Endothelial cell of umbilical vein (primary cell): ENCODE measurements around the gene FLT4. TPM values are rescaled to one million over a fixed set of nuclear protein-coding genes. Genes with fewer than 3 reads are reported as not detected.

Experiments used
- BruUV-seq: library from RNA; stranded (reverse); fragments of 400-500 nt; replicated peaks from 2 replicates; lab custom pipeline; 2021; lab: Mats Ljungman, UMichigan
- CTCF ChIA-PET: fragments of 300-600, 350-600 bp; sonication (Branson Sonifier 250); formaldehyde crosslinking; loops from one replicate; lab custom pipeline; 2021; ENCODE audit warnings: antibody characterized with exemption, inconsistent platforms; lab: Charles Lee
- POLR2A ChIA-PET: fragments of 300-600, 350-600 bp; sonication (Branson Sonifier 250); formaldehyde crosslinking; loops from one replicate; lab custom pipeline; 2021; ENCODE audit warnings: antibody characterized with exemption, inconsistent platforms; lab: Charles Lee
- DNase-seq: peaks from one replicate; pipeline ENCODE4 v3.0.0-alpha.2; 2011; ENCODE audit warnings: low read depth, low spot score
- FAIRE-seq: peaks from 2 replicates; lab custom pipeline; 2011; peaks lifted over from hg19 to GRCh38; lab: Jason Lieb, UNC
- H2AFZ ChIP-seq: 2 replicates; pipeline ENCODE4 v1.6.0; 2012; ENCODE audit warnings: low read depth, low read length, control low read depth, inconsistent platforms
- H3K27ac ChIP-seq: 2 replicates; pipeline ENCODE4 v1.5.1; 2011; ENCODE audit warnings: low read depth, mild to moderate bottlenecking, control low read depth, low read length, moderate library complexity; ENCODE audit not compliant: insufficient read depth
- H3K27me3 ChIP-seq, 2 experiments: 2 replicates each; pipeline versions ENCODE4 v1.6.0 to v1.6.1; 2011; ENCODE audit warnings: low read length in 2 of 2, mixed read lengths in 1 of 2; ENCODE audit not compliant: control insufficient read depth in 2 of 2, insufficient read depth in 2 of 2
- H3K36me3 ChIP-seq, 2 experiments: 2 replicates in 1 of 2; 3 replicates in 1 of 2; pipeline ENCODE4 v1.5.1; 2011; ENCODE audit warnings: low read length in 2 of 2, mild to moderate bottlenecking in 1 of 2, moderate library complexity in 1 of 2; ENCODE audit not compliant: control insufficient read depth in 2 of 2, insufficient read depth in 2 of 2; ENCODE audit errors: extremely low read depth in 1 of 2
- H3K4me1 ChIP-seq: 3 replicates; pipeline ENCODE4 v1.5.1; 2011; ENCODE audit warnings: mild to moderate bottlenecking, low read length; ENCODE audit not compliant: control insufficient read depth, insufficient read depth; ENCODE audit errors: extremely low read depth
- H3K4me2 ChIP-seq: 2 replicates; pipeline ENCODE4 v1.6.1; 2011; ENCODE audit warnings: low read length, control low read depth, mixed read lengths; ENCODE audit not compliant: insufficient read depth
- H3K4me3 ChIP-seq, 3 experiments: fragments of 200-600 bp in 1 of 3; sonication (generic), shearing (Covaris generic) in 1 of 3; replicated peaks in 1 of 3; 2 replicates each; pipeline ENCODE4 v1.5.1; 2011 to 2016; ENCODE audit warnings: control low read depth in 3 of 3, low read length in 3 of 3, mild to moderate bottlenecking in 2 of 3, inconsistent platforms in 1 of 3, low read depth in 1 of 3, moderate library complexity in 1 of 3; ENCODE audit not compliant: insufficient read depth in 1 of 3
- H3K79me2 ChIP-seq: 2 replicates; pipeline ENCODE4 v1.6.0; 2012; ENCODE audit warnings: low read length, inconsistent platforms; ENCODE audit not compliant: control insufficient read depth, insufficient read depth
- H3K9ac ChIP-seq: replicated peaks from 2 replicates; pipeline ENCODE3; 2011; ENCODE audit warnings: low read length, control low read depth; ENCODE audit not compliant: insufficient read depth; ENCODE audit errors: extremely low read depth
- H3K9me1 ChIP-seq: replicated peaks from 3 replicates; pipeline ENCODE4 v1.6.0; 2011; ENCODE audit warnings: mild to moderate bottlenecking, low read length; ENCODE audit not compliant: control insufficient read depth, insufficient read depth; ENCODE audit errors: extremely low read depth
- H3K9me3 ChIP-seq: replicated peaks from 2 replicates; pipeline ENCODE4 v1.5.1; 2012; ENCODE audit warnings: low read length, inconsistent platforms; ENCODE audit not compliant: control insufficient read depth, insufficient read depth
- H4K20me1 ChIP-seq: replicated peaks from 2 replicates; pipeline ENCODE3; 2011; ENCODE audit warnings: mild to moderate bottlenecking, low read length; ENCODE audit not compliant: control insufficient read depth, insufficient read depth; ENCODE audit errors: extremely low read depth
- CTCF ChIP-seq, 2 donors: IDR thresholded peaks; 1 replicate in 1 of 2; 2 replicates in 1 of 2; pipeline ENCODE4 v1.5.1; 2011; ENCODE audit warnings: low read length in 2 of 2, mild to moderate bottlenecking in 2 of 2, moderate library complexity in 2 of 2, control low read depth in 1 of 2, inconsistent platforms in 1 of 2, low read depth in 1 of 2; ENCODE audit not compliant: insufficient read depth in 1 of 2; ENCODE audit errors: extremely low read depth in 1 of 2
- EZH2 ChIP-seq: IDR thresholded peaks from 2 replicates; pipeline ENCODE4 v1.6.1; 2012; ENCODE audit warnings: borderline replicate concordance, low read depth, mild to moderate bottlenecking, moderate library complexity, low read length, inconsistent platforms; ENCODE audit not compliant: severe bottlenecking
- FOS ChIP-seq: IDR thresholded peaks from 2 replicates; pipeline ENCODE4 v1.6.1; 2011; ENCODE audit warnings: mild to moderate bottlenecking, low read length, moderate library complexity, borderline replicate concordance; ENCODE audit not compliant: insufficient read depth
- JUN ChIP-seq: IDR thresholded peaks from 2 replicates; pipeline ENCODE4 v1.6.1; 2011; ENCODE audit warnings: borderline replicate concordance, low read depth; ENCODE audit not compliant: insufficient read length, insufficient read depth
- MYC ChIP-seq: IDR thresholded peaks from one replicate; pipeline ENCODE4 v1.6.1; 2011; ENCODE audit warnings: mild to moderate bottlenecking, low read depth, low read length
- POLR2A ChIP-seq: IDR thresholded peaks from 2 replicates; pipeline ENCODE4 v1.6.1; 2012; ENCODE audit warnings: low read depth, mild to moderate bottlenecking, control low read depth, low read length
- POLR2AphosphoS5 ChIP-seq: IDR thresholded peaks from 2 replicates; pipeline ENCODE4 v1.6.1; 2012; ENCODE audit warnings: low read depth, mild to moderate bottlenecking, control low read depth, low read length, moderate library complexity; ENCODE audit not compliant: insufficient read depth
- dilution Hi-C: fragments of 300-500 bp; cut with MboI; formaldehyde crosslinking; loops from one replicate; pipeline ENCODE4 v1.15.0; 2019; ENCODE audit warnings: low sequenced_read_pairs; ENCODE audit not compliant: extremely low pct_ligation_motif_present
- intact Hi-C: fragments of 100-400 bp; cut with micrococcal nuclease; formaldehyde crosslinking; loops from one replicate; pipeline ENCODE4 v1.10.0; 2022
- polyA plus RNA-seq, 4 experiments: library from polyadenylated mRNA; depleted of rRNA in 3 of 4; stranded (reverse) in 3 of 4; unstranded in 1 of 4; fragments of >200 nt; gene quantifications; 2 replicates each; pipeline versions ENCODE4 v1.2.1 to v1.2.3, GENCODE V29; 2011 to 2012; ENCODE audit warnings: missing spikeins in 1 of 4
- total RNA-seq: library from RNA; stranded (reverse); gene quantifications from 2 replicates; pipeline ENCODE4 v1.2.3, GENCODE V29; 2021

The FLT4 gene
- total and polyA plus RNA-seq, 2 donors (not counting 3 experiments of a cell fraction or from before 2014, with no cell fraction given): 44.4 to 71.5 TPM

GRCh38 chr5:180647465-180647864, 1.9 kb downstream of the FLT4 start:
- no peak overlapping the region for H3K4me2 ChIP-seq
- ChIA-PET CTCF (interaction anchor here (0.6 to 1.2 kb wide), 4 partner anchors 9 to 319 kb away, joined by 3 to 5 read pairs (median 4); no protein-coding TSS in a partner anchor), POLR2A (no interaction called here)
- no peaks in the 10 kb centered on the region for H3K9me3 ChIP-seq
- peaks cover 3 to 13% of the 10 kb centered on the region in 2 experiments for H3K27me3 ChIP-seq
- no peak overlapping the region for H3K27ac ChIP-seq
- DNase-seq: no peak
- TF ChIP-seq JUN (no peak), FOS (no peak), CTCF (IDR thresholded peaks at IDR 0.05; ENCODE audit: extremely low read depth in 1 of 2, insufficient read depth in 1 of 2, low read depth in 1 of 2, low read length in 2 of 2) (no peak), POLR2A (no peak), EZH2 (no peak), MYC (no peak), POLR2AphosphoS5 (no peak)
- no TSS peak for BruUV-seq
- no peak overlapping the region for H3K9ac ChIP-seq
- dilution Hi-C loops: no loop called here
- no peaks in the 10 kb centered on the region for H4K20me1 ChIP-seq
- H3K36me3 ChIP-seq: no peaks in the 10 kb centered on the region
- H2AFZ ChIP-seq: no peak overlapping the region
- H3K79me2 ChIP-seq: no peaks in the 10 kb centered on the region
- no peaks in the 10 kb centered on the region for H3K9me1 ChIP-seq
- peaks cover 30% of the 10 kb centered on the region for H3K4me1 ChIP-seq
- FAIRE-seq: no peak
- H3K4me3 ChIP-seq: no peak overlapping the region
- intact Hi-C loops: loop anchor here (5.0 to 10.0 kb wide), 3 partner anchors 165 to 353 kb away; partner anchors contain the start of genes GFPT2 and MAPK9
